Activated CD8-positive, alpha-beta memory T cell treated with anti-CD3 and anti-CD28 coated beads, Interleukin-2, amount 50 U/mL, for 4 hours (primary cell): ENCODE data around the gene DGKB.

Experiments used
- DNase-seq: peaks from one replicate; pipeline ENCODE4 v3.0.0-alpha.2; 2020

DGKB gene

GRCh38 chr7:14682910-14683465 is 219.6 kb downstream of the DGKB start:
- DNase-seq: no peak

- no peak for DNase-seq
Observed at GRCh38 chr7:14676896-14677295, 225.7 kb downstream of the DGKB start.

GRCh38 chr7:14673202-14673601 is 229.3 kb downstream of the DGKB start:
- no peak for DNase-seq

- no peak for DNase-seq
Observed at GRCh38 chr7:14666913-14667312, 235.6 kb downstream of the DGKB start.

DNA sequence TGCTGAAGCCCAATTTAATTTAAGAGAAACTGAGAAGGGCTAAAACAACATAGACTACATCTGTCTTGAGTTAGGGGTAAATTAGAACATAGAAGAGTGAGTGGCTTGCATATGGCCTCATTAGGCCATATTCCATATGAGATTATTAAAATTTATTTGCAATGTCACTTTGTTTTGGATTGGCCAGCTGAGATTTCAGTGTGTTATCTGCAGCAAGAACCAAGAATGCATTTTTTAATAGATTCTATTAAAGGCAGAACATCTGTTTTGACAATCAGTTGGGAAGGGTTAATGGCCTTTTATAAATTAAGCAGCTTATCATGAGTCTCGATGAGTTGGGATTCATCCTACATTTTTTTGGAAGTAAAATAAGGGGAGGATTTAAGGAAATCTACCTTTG is 236.2 kb downstream of the DGKB start:
- no peak for DNase-seq

GRCh38 chr7:14639801-14640200 is 262.8 kb downstream of the DGKB start:
- DNase-seq: no peak

- no peak for DNase-seq
Observed at GRCh38 chr7:14639329-14639728, 263.2 kb downstream of the DGKB start.

DNA sequence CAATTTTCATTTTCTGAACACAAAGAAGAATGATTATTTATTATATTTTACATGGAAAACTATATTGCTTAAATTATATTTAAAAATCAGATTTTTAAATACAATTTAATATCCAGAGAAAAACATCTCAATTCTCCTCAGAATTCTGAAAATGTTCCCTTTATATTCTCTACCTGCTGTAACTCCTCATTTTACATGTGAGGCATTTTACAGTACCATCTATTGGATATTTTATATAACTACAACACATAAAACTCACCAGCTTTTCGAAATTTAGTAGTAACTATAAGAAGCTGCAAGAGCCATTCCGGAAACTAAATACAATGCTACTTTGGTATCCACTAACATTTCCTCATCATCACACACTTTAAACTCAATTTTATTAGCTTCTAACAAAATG is 264.6 kb downstream of the DGKB start:
- no peak for DNase-seq

DNA sequence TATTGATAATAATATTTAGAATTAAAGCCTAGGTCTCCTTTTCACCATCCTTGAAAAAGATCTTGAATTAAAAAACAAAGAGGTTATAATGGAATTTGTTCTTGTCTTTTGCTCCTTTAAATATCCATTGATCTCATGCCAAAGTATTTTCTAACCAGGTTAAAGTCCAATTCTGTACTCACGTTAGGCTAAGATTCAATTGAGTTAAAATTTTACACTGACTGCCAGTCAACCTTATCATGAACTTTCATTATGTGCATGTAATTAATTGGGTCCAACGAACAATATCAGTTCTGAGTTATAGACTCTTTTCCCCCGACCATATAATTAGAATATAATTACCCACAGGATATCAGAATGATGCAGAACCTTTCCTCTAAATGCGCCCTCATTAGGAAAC is 266.6 kb downstream of the DGKB start:
- no peak for DNase-seq

DNA sequence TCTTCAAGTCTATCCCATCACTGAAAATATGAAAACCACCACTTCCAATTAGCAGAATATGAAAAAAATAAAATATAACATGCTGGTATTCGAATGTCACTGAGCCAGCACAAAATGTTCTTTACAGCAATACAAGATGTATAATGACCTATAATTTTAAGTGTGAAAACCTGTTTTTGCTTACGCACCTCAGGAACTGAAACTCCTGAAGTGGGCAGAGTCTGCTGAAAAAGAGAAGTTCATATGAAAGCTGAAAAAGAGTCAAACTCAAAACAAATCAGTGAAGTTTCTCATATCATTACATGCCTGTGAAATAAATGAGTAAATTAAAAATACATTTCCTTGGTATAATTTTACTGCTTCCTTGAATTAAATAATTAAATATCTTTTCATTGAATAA is 272.5 kb downstream of the DGKB start:
- no peak for DNase-seq

- no peak for DNase-seq
Observed at GRCh38 chr7:14628516-14628915, 274.0 kb downstream of the DGKB start.

DNA sequence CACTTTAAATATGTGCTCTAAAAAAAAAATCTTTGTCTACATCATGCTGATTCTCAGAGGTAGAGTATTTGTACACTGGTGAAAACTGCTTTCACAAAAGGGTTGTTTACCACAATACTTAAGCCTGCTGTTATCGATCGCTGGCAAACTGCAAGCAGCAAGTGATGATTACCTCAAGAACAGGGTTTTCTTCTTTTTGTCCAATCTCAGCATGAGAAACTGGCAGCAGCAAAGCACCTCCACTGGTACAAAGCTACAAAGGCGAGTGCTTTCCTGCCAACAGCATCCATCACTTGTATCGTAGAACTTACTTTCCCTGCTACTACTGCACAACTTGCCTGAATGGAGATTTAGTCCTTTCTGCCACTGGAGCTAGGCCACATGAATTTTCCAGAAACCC is 276.5 kb downstream of the DGKB start:
- DNase-seq: no peak

GRCh38 chr7:14622559-14622958 is 280.0 kb downstream of the DGKB start:
- DNase-seq: no peak

DNA sequence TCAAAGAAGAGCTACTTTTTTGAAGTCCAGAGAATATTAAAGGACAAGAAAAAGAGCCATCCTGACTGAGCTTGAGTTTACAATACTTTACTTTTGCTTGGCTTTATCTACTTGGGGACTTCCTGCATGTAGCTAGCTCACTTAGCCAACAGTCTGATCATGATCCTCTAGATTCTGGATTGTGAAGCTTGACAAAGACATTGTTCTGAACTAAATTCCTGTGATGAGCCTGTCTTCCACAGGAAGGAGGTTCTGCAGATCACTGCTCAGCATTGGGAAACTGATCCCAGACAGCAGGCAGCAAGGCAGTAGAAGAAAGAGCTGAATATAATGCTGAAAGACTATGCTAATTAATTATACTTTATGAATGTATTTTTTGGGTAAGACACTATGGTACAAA is 296.4 kb downstream of the DGKB start:
- no peak for DNase-seq

DNA sequence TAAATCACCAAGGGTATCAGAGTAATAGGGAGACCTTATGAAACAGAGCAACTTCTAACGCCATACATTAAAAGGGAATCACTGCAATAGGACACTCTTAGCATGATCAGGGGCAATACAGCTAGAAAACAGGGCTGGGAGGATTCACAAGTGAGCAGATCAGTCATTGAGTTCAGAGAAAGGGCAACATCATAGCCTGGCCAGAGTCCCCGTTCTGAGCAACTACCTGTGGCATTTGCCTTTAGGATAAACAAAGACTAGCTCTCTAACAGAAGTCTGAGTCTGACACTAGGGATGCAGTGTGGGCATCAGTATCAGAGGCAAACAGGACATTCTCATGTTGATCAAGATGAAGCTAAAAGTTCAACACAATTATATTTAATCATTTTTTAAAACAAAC is 297.9 kb downstream of the DGKB start:
- DNase-seq: no peak

DNA sequence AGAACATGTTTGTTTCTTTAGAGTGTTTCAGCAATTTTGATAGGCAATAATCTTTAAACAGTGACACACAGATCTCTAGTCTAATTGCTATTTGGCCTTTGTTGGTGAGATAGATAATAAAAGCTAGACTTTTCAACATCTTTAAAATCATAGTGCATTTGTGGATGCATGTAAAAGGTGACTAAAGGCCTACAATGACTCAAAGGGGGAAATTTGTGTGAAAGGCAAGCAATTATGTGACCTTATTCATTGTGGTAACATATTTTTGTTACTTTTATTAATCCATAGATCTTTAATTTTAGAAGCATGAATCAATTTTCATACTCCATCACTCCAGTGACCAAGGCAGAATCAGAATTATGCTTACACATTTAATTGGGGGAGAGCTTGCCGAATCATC is 299.7 kb downstream of the DGKB start:
- DNase-seq: no peak

DNA sequence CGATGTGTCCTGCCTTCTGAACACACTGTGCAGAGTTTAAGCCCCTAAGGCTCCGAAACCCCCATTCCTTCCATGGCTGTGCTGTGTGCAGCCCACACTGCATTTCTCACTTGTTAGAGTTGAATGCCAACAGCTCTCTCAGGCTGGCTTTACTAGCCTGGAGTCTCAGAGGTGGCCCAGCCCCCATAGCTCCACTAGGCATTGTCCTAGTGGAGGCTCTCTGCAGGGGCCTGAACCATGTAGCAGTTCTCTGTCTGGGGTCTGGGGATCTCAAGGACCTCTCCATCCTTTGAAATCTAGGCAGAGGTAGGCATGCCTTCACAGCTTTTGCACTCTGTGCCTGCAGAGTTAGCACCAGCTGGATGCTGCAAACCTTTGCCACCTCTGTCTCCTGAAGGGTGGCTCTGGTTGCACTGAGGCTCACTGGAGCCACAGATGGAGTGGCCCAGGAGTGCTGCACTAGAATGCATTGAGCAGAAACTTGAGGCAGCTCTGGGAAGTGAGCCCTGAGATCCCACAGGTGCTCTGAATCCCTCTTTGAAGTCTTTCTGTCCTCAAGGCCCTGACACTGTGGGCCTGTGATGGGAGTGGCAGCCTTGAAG is 301.7 kb downstream of the DGKB start:
- DNase-seq: no peak

DNA sequence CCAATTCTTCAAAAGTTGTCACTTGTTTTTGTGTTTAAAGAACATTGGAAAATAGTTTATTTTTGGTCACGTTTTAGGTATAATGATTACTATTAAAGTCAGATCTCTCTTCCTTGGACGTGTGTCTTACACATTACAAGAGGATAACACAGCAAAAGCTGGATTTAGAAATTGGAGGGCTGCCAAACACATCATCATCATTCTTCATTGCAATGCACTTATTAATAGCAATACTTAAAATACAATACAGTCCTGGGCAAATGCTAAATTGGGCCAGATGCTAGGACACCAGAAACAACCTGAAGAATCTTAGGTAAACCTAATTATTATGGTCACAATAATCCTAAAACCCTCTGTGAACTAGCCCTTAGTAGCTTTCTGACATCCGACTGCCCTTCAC is 303.6 kb downstream of the DGKB start:
- no peak for DNase-seq

GRCh38 chr7:14596421-14596820 is 306.1 kb downstream of the DGKB start:
- no peak for DNase-seq

- no peak for DNase-seq
Observed at GRCh38 chr7:14590206-14590605, 312.3 kb downstream of the DGKB start.

DNA sequence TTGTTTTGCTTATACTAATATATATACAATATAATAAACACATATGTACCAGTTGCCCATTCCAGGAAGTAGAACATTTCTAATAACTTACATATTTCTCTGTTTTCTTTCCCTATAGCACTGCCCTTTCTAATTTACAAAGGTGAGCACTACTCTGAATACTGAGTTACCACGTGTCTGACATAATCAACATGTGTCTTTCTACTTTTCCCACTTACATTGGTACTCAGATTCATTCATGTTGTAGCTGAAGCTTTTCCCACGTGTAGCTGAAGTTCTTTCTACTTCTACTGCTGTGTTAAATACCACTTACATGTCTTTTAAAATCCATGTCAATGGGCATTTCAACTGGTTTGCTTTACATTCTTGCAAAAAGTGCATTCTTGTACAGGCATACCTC is 317.3 kb downstream of the DGKB start:
- DNase-seq: no peak

DNA sequence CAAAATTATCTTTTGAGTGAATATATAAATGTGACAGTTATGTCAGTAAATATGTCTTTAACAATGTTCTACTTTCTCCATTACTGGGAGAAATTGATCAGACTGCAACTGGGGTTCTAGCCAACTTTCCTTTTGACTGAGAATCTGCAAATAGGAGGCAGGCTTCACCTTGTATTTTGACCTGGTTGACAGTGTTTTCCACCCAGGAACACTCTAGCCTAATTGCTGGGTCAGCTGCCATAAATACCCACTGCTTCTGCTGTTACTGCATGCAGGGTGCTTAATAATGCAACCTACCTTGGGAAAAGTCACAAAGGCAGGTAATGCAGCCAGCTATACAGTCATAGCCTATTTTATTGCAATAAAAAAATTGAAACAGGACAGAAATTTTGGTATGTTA is 319.0 kb downstream of the DGKB start:
- no peak for DNase-seq

DNA sequence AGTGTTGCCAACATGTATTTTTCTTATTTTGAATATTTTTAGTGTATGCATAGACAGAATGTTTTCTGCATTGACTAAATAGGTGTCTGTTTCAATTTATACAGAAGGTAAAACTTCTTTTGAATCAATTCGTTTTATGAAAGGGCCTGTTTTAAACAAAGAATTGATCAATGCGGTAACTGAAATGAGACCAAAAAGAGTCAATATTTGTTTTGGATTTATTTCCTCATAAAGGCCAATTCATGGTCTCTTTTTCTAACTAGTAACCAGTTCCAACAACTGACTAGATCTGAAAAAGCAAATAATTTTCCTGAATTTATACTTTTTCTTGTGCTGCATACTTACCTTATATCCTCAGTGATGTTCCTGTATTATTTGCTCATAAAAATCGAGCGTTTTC is 320.5 kb downstream of the DGKB start:
- DNase-seq: no peak

GRCh38 chr7:14579971-14580370 is 322.6 kb downstream of the DGKB start:
- no peak for DNase-seq

DNA sequence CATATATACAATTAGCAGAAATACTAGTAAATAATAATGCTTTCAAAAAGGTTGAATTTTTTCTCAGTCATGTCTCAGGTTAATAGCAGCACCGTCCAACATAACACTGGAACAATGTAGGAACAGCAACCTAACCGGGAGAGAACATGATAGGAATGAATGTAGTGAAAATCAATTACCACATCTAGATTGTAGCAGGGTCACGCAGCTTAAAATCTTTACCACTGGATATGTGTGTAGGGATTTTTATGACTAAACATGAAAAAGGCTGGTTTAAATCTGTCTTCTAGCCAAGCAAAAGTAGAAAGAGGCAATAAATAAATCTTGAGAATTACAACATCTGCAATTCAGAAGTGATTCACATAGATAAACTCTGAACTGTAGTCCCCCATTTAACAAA is 326.0 kb downstream of the DGKB start:
- DNase-seq: no peak
